Thoracic aorta (tissue), 2 donors: ENCODE results near the gene ASCL2. TPM values are rescaled to one million over a fixed set of nuclear protein-coding genes. Genes with fewer than 3 reads are reported as not detected.

Source experiments
- ATAC-seq: fragments of 150-250 bp; one replicate; pipeline ENCODE4 v1.8.0; 2017; ENCODE audit warnings: low read depth; ENCODE audit not compliant: insufficient number of reproducible peaks, low FRiP score
- DNase-seq: peaks from one replicate; pipeline ENCODE4 v3.0.0-alpha.2; 2020; ENCODE audit warnings: low spot score
- H3K27ac ChIP-seq, 2 donors: fragments of 200-600 bp; sonication (generic); 1 replicate in 1 of 2; 2 replicates in 1 of 2; pipeline ENCODE4 v1.5.1; 2016; ENCODE audit warnings: mild to moderate bottlenecking in 2 of 2, moderate library complexity in 2 of 2
- H3K27me3 ChIP-seq: fragments of 200-600 bp; sonication (generic); replicated peaks from 2 replicates; pipeline ENCODE4 v1.6.0; 2016; ENCODE audit warnings: mild to moderate bottlenecking; ENCODE audit not compliant: insufficient read depth
- H3K36me3 ChIP-seq: fragments of 200-600 bp; sonication (generic); one replicate; pipeline ENCODE4 v1.5.1; 2016
- H3K4me1 ChIP-seq, 2 donors: fragments of 200-600 bp; sonication (generic); 1 replicate in 1 of 2; 2 replicates in 1 of 2; pipeline versions ENCODE4 v1.5.1 to v1.6.0; 2016; ENCODE audit warnings: low read depth in 2 of 2, mild to moderate bottlenecking in 1 of 2; ENCODE audit not compliant: control insufficient read depth in 1 of 2
- H3K4me3 ChIP-seq: fragments of 200-600 bp; sonication (generic); 2 replicates; pipeline ENCODE4 v1.5.1; 2016; ENCODE audit warnings: mild to moderate bottlenecking
- H3K9me3 ChIP-seq: fragments of 200-600 bp; sonication (generic); 2 replicates; pipeline ENCODE4 v1.5.1; 2016
- total RNA-seq, 2 donors: library from RNA; depleted of rRNA; stranded (reverse); fragments of >200 nt; gene quantifications; one replicate each; pipeline versions ENCODE4 v1.1.0 to v1.2.3, GENCODE V29; 2016
- TF ChIP-seq, protein P1 (sequence below): fragments of 200-600 bp; sonication (generic); IDR thresholded peaks from one replicate; pipeline ENCODE4 v1.5.1; 2019; ENCODE audit warnings: antibody characterized with exemption

Gene ASCL2
- total RNA-seq, 2 donors from 2014 or later, result 0.41 to 0.78 TPM

DNA sequence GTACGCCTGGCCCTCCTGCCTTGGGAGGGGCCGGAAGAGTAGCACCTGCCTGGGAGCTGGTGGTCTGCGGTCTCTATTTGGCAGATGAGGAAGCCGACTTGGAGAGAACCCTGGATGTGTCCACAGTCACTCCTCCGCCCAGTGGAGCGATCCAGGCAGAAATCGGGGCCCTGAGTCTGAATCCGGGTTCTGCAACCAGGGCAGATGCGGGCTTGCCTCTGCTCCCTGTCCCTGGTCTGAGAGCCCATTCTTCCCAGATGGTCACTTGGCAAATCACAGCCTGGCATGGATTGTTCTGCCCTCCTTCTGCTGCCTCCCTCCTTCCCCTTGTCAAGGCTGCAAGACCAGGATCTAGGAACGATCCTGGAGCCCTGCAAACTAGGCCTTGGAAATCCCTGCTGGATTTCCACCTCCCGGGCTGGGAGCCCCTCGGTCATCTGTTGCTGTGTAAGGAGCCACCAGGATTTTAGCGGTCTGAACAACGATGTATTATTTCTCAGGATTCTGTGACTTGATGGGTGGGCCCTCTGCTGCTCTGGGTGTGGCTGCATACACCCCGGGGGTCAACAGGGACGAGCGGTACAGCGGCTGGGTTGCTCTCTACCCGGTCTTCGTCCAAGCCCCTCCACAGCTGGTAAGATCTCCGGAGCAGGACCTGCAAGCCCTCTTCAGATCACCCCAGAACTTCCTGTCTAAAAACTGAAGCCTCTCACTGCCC, 2.0 kb upstream of the ASCL2 start:
- Histone ChIP-seq H3K9me3 (no peaks in the 10 kb centered on the region), H3K36me3 (no peaks in the 10 kb centered on the region), H3K4me1 (peaks cover 0 to 26% of the 10 kb centered on the region in 2 donors), H3K27ac (no peak overlapping the region), H3K4me3 (no peak overlapping the region), H3K27me3 (no peaks in the 10 kb centered on the region)
- ATAC-seq (no peak), DNase-seq (no peak)
- TF ChIP-seq, protein P1, sequence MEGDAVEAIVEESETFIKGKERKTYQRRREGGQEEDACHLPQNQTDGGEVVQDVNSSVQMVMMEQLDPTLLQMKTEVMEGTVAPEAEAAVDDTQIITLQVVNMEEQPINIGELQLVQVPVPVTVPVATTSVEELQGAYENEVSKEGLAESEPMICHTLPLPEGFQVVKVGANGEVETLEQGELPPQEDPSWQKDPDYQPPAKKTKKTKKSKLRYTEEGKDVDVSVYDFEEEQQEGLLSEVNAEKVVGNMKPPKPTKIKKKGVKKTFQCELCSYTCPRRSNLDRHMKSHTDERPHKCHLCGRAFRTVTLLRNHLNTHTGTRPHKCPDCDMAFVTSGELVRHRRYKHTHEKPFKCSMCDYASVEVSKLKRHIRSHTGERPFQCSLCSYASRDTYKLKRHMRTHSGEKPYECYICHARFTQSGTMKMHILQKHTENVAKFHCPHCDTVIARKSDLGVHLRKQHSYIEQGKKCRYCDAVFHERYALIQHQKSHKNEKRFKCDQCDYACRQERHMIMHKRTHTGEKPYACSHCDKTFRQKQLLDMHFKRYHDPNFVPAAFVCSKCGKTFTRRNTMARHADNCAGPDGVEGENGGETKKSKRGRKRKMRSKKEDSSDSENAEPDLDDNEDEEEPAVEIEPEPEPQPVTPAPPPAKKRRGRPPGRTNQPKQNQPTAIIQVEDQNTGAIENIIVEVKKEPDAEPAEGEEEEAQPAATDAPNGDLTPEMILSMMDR, result no peak

- Histone ChIP-seq H3K4me3 (peak overlapping the region; percentile 72), H3K36me3 (no peaks in the 10 kb centered on the region), H3K9me3 (no peaks in the 10 kb centered on the region), H3K4me1 (peaks cover 0 to 26% of the 10 kb centered on the region in 2 donors), H3K27ac (no peak overlapping the region), H3K27me3 (no peaks in the 10 kb centered on the region)
- no peak for ATAC-seq
- no peak for DNase-seq
- TF ChIP-seq, protein P1, result no peak
Observed at GRCh38 chr11:2271327-2272227, 1.2 kb upstream of the ASCL2 start.

DNA sequence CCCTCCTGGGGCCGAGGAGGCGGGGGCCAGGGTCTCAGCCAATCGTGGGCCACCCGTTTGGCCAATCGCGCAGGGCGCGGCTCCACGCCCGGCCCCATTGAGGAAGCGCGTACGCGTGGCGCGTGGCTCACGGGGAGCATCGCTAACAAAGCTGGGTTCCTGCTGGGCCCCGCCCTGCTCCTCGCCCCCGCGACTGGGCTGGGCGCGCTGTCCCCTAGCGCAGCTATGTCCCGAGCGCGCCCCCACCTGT, 614 bp upstream of the ASCL2 start:
- Histone ChIP-seq H3K27me3 (no peaks in the 10 kb centered on the region), H3K4me3 (peak overlapping the region; percentile 72), H3K27ac (no peak overlapping the region), H3K36me3 (no peaks in the 10 kb centered on the region), H3K4me1 (peaks cover 0 to 26% of the 10 kb centered on the region in 2 donors), H3K9me3 (no peaks in the 10 kb centered on the region)
- TF ChIP-seq, protein P1, result no peak
- ATAC-seq (no peak), DNase-seq (no peak)

GRCh38 chr11:2269601-2270321, 627 bp downstream of the ASCL2 start:
- Histone ChIP-seq H3K9me3 (no peaks in the 10 kb centered on the region), H3K4me1 (peaks cover 0 to 26% of the 10 kb centered on the region in 2 donors), H3K4me3 (peak overlapping the region; percentile 72), H3K36me3 (no peaks in the 10 kb centered on the region), H3K27me3 (no peaks in the 10 kb centered on the region), H3K27ac (no peak overlapping the region)
- TF ChIP-seq, protein P1, result no peak
- DNase-seq (no peak), ATAC-seq (no peak)
